Rectal smooth muscle tissue (tissue), 1 donor: ENCODE data around the gene SP5.
"Not testable (repeated sequence)": the region's sequence is repeated elsewhere in the genome, so short reads cannot be mapped to it uniquely, and the experiment has no call there.

Experiments used
- H3K27ac ChIP-seq: one replicate; pipeline ENCODE4 v1.7.0; 2013; ENCODE audit warnings: low read depth, low read length, inconsistent platforms
- H3K27me3 ChIP-seq: one replicate; pipeline ENCODE4 v1.7.0; 2013; ENCODE audit warnings: low read length; ENCODE audit not compliant: control insufficient read depth, insufficient read depth
- H3K36me3 ChIP-seq: one replicate; pipeline ENCODE4 v1.7.0; 2013; ENCODE audit warnings: low read length; ENCODE audit not compliant: control insufficient read depth, insufficient read depth
- H3K4me1 ChIP-seq: one replicate; pipeline ENCODE4 v1.7.0; 2013; ENCODE audit warnings: low read length; ENCODE audit not compliant: control insufficient read depth, insufficient read depth
- H3K4me3 ChIP-seq: one replicate; pipeline ENCODE4 v1.7.0; 2013; ENCODE audit warnings: low read length
- H3K9ac ChIP-seq: one replicate; pipeline ENCODE4 v1.7.0; 2013; ENCODE audit warnings: low read length

SP5 gene

DNA sequence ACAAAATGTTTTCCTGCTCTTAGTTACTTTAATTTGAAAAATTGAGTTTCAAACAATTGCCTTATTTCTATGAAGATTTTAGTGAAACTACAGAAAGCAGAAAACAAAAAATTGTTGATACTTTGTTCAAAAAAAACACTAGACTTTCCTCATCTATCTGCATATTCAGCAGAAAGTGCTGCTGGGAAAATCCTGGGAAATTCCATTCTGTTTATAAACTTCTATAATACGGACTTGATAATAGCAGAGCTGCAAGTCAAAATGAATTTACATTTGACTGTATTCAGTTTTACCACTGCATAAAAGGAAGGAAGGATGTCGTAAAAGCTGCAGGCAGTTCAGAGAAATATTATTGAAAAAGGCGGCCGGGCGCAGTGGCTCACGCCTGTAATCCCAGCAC, 30.2 kb downstream of the SP5 start:
- H3K27me3 ChIP-seq = no peaks in the 10 kb centered on the region
- no peak overlapping the region for H3K4me3 ChIP-seq
- no peaks in the 10 kb centered on the region for H3K4me1 ChIP-seq
- no peaks in the 10 kb centered on the region for H3K36me3 ChIP-seq
- no peak overlapping the region for H3K27ac ChIP-seq
- no peak overlapping the region for H3K9ac ChIP-seq

- no peak overlapping the region for H3K4me3 ChIP-seq
- H3K27me3 ChIP-seq = no peaks in the 10 kb centered on the region
- no peak overlapping the region for H3K27ac ChIP-seq
- H3K9ac ChIP-seq = no peak overlapping the region
- no peaks in the 10 kb centered on the region for H3K4me1 ChIP-seq
- no peaks in the 10 kb centered on the region for H3K36me3 ChIP-seq
Measured at GRCh38 chr2:170747921-170748320, 32.8 kb downstream of the SP5 start.

- H3K4me3 ChIP-seq, H3K36me3 ChIP-seq, H3K9ac ChIP-seq, H3K4me1 ChIP-seq, H3K27ac ChIP-seq, H3K27me3 ChIP-seq: not testable (repeated sequence)
Measured at GRCh38 chr2:170751555-170751954, 36.4 kb downstream of the SP5 start.

GRCh38 chr2:170761572-170761971, 46.4 kb downstream of the SP5 start:
- no peaks in the 10 kb centered on the region for H3K36me3 ChIP-seq
- H3K4me3 ChIP-seq = no peak overlapping the region
- H3K27ac ChIP-seq = no peak overlapping the region
- no peak overlapping the region for H3K9ac ChIP-seq
- H3K27me3 ChIP-seq = no peaks in the 10 kb centered on the region
- H3K4me1 ChIP-seq = no peaks in the 10 kb centered on the region

GRCh38 chr2:170762760-170763159, 47.6 kb downstream of the SP5 start:
- no peak overlapping the region for H3K27ac ChIP-seq
- no peaks in the 10 kb centered on the region for H3K27me3 ChIP-seq
- no peak overlapping the region for H3K4me3 ChIP-seq
- H3K4me1 ChIP-seq = no peaks in the 10 kb centered on the region
- H3K9ac ChIP-seq = no peak overlapping the region
- no peaks in the 10 kb centered on the region for H3K36me3 ChIP-seq

- Histone ChIP-seq H3K4me3 (no peak overlapping the region), H3K9ac (no peak overlapping the region), H3K4me1 (no peaks in the 10 kb centered on the region), H3K27me3 (no peaks in the 10 kb centered on the region), H3K36me3 (no peaks in the 10 kb centered on the region), H3K27ac (no peak overlapping the region)
Measured at GRCh38 chr2:170763232-170763631, 48.1 kb downstream of the SP5 start.

GRCh38 chr2:170764880-170765261, 49.7 kb downstream of the SP5 start:
- no peak overlapping the region for H3K4me3 ChIP-seq
- no peak overlapping the region for H3K9ac ChIP-seq
- no peaks in the 10 kb centered on the region for H3K36me3 ChIP-seq
- H3K27me3 ChIP-seq = no peaks in the 10 kb centered on the region
- no peak overlapping the region for H3K27ac ChIP-seq
- H3K4me1 ChIP-seq = no peaks in the 10 kb centered on the region

DNA sequence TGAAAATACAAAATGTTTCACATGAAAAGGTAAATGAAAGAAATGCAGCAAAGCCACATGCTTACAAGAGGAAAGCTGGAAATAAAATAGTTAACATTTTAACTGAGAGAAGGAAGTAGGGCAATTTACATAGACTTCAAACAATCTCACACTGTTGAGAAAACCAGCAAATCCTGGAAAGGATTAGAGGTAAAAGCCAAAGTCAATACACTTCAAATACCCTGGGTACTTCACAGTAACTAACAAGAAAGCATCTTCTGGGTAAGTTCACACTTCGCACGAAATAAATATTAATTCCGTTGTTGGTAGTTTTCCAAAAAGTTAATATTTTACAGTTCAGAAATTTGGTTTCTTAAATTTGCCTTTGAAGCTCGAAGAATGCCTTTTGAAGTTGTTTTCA, 51.6 kb downstream of the SP5 start:
- Histone ChIP-seq H3K4me3 (no peak overlapping the region), H3K27ac (no peak overlapping the region)

More for the DNA sequence above, 51.6 kb downstream of the SP5 start:
- Histone ChIP-seq H3K4me1 (no peaks in the 10 kb centered on the region), H3K9ac (no peak overlapping the region), H3K36me3 (no peaks in the 10 kb centered on the region), H3K27me3 (no peaks in the 10 kb centered on the region)
